Smooth muscle cell (in vitro differentiated cells): Measurements from ENCODE around the gene PCSK1N. TPM values are rescaled to one million over a fixed set of nuclear protein-coding genes. Genes with fewer than 3 reads are reported as not detected.

Experiments used
- DNase-seq: peaks from one replicate; lab custom pipeline; 2025; ENCODE audit not compliant: unreplicated experiment; lab: John Stamatoyannopoulos, UW
- H2AFZ ChIP-seq: fragments of 200-600 bp; sonication (generic); 2 replicates; pipeline ENCODE4 v1.6.0; 2016; ENCODE audit warnings: antibody characterized with exemption, low read depth, mild to moderate bottlenecking
- H3F3A ChIP-seq: fragments of 200-600 bp; sonication (generic); 2 replicates; pipeline ENCODE4 v1.6.0; 2017; ENCODE audit warnings: antibody characterized with exemption, low read depth
- H3K27ac ChIP-seq: fragments of 200-600 bp; sonication (generic); 2 replicates; pipeline ENCODE4 v1.5.1; 2016; ENCODE audit warnings: low read depth, mild to moderate bottlenecking
- H3K27me3 ChIP-seq: fragments of 200-600 bp; sonication (generic); 2 replicates; pipeline ENCODE4 v1.6.1; 2016; ENCODE audit warnings: low read depth, mild to moderate bottlenecking
- H3K36me3 ChIP-seq: fragments of 200-600 bp; sonication (generic); 2 replicates; pipeline ENCODE4 v1.5.1; 2016; ENCODE audit warnings: low read depth
- H3K4me1 ChIP-seq: fragments of 200-600 bp; sonication (generic); 2 replicates; pipeline ENCODE4 v1.5.1; 2016; ENCODE audit warnings: low read depth
- H3K4me2 ChIP-seq: fragments of 200-600 bp; sonication (generic); 2 replicates; pipeline ENCODE4 v1.6.0; 2016; ENCODE audit warnings: mild to moderate bottlenecking
- H3K4me3 ChIP-seq: fragments of 200-600 bp; sonication (generic); 2 replicates; pipeline ENCODE4 v1.5.1; 2016; ENCODE audit warnings: mild to moderate bottlenecking
- H3K79me2 ChIP-seq: fragments of 200-600 bp; sonication (generic); 2 replicates; pipeline ENCODE4 v1.6.0; 2016; ENCODE audit warnings: low read depth, mild to moderate bottlenecking
- H3K9ac ChIP-seq: fragments of 200-600 bp; sonication (generic); 2 replicates; pipeline ENCODE4 v1.6.0; 2016; ENCODE audit warnings: low read depth
- H3K9me3 ChIP-seq: fragments of 200-600 bp; sonication (generic); replicated peaks from 2 replicates; pipeline ENCODE4 v1.5.1; 2016; ENCODE audit warnings: low read depth
- H4K20me1 ChIP-seq: fragments of 200-600 bp; sonication (generic); 2 replicates; pipeline ENCODE4 v1.6.0; 2016; ENCODE audit warnings: low read depth
- CTCF ChIP-seq: fragments of 200-600 bp; sonication (generic); IDR thresholded peaks from 2 replicates; pipeline ENCODE4 v1.5.1; 2017; ENCODE audit warnings: borderline replicate concordance, mild to moderate bottlenecking, antibody characterized with exemption; ENCODE audit not compliant: insufficient read depth, poor library complexity, severe bottlenecking
- WGBS: methylation state at CpG from one replicate; pipeline ENCODE4 v1.1.7; 2016; ENCODE audit warnings: low lambda C conversion rate; 5-methylcytosine and 5-hydroxymethylcytosine counted together
- polyA plus RNA-seq: library from polyadenylated mRNA; unstranded; fragments of >200 nt; fragmentation: Nextera tagmentation; extraction: Ambion mirVana; gene quantifications from 2 replicates; pipeline ENCODE4 v1.2.1, GENCODE V29; 2016
- total RNA-seq: library from RNA; depleted of rRNA; stranded (reverse); fragments of >200 nt; gene quantifications from 2 replicates; pipeline ENCODE4 v1.2.3, GENCODE V29; 2014

The PCSK1N gene
- total and polyA plus RNA-seq, 2 experiments from 2014 or later, result 11.6 to 14.4 TPM

GRCh38 chrX:48785540-48786214 is 49.7 kb downstream of the PCSK1N start:
- H3K4me2 ChIP-seq, result no peak overlapping the region
- no peaks in the 10 kb centered on the region for H3K27me3 ChIP-seq
- H3K27ac ChIP-seq, result no peak overlapping the region
- H3K79me2 ChIP-seq, result no peaks in the 10 kb centered on the region
- WGBS, result 83% methylated on average over 16 of the region's 16 CpGs
- no peak for DNase-seq
- no peaks in the 10 kb centered on the region for H3K4me1 ChIP-seq
- H3K9ac ChIP-seq, result no peak overlapping the region
- H3K4me3 ChIP-seq, result no peak overlapping the region
- H3K9me3 ChIP-seq, result no peaks in the 10 kb centered on the region
- H3K36me3 ChIP-seq, result no peaks in the 10 kb centered on the region
- no peak for TF ChIP-seq CTCF
- no peak overlapping the region for H2AFZ ChIP-seq
- no peaks in the 10 kb centered on the region for H3F3A ChIP-seq
- H4K20me1 ChIP-seq, result no peaks in the 10 kb centered on the region

GRCh38 chrX:48785186-48785539 is 50.2 kb downstream of the PCSK1N start:
- H3K9ac ChIP-seq, result no peak overlapping the region
- 100% methylated on average over 1 of the region's 1 CpG for WGBS
- no peak overlapping the region for H3K4me3 ChIP-seq

GRCh38 chrX:48784726-48785125 is 50.7 kb downstream of the PCSK1N start:
- Histone ChIP-seq H3F3A (no peaks in the 10 kb centered on the region), H4K20me1 (no peaks in the 10 kb centered on the region), H3K27me3 (no peaks in the 10 kb centered on the region), H3K4me1 (no peaks in the 10 kb centered on the region), H3K79me2 (no peaks in the 10 kb centered on the region), H3K4me3 (no peak overlapping the region), H3K9ac (no peak overlapping the region), H3K27ac (no peak overlapping the region), H2AFZ (no peak overlapping the region), H3K9me3 (no peaks in the 10 kb centered on the region), H3K4me2 (no peak overlapping the region), H3K36me3 (no peaks in the 10 kb centered on the region)
- no peak for DNase-seq
- WGBS, result 68% methylated on average over 3 of the region's 3 CpGs
- no peak for TF ChIP-seq CTCF

More at GRCh38 chrX:48785186-48785539, 50.2 kb downstream of the PCSK1N start:
- no peak for DNase-seq
- Histone ChIP-seq H3K27me3 (no peaks in the 10 kb centered on the region), H3K27ac (no peak overlapping the region), H3K79me2 (no peaks in the 10 kb centered on the region), H3K4me2 (no peak overlapping the region), H3F3A (no peaks in the 10 kb centered on the region), H2AFZ (no peak overlapping the region), H3K36me3 (no peaks in the 10 kb centered on the region), H3K4me1 (no peaks in the 10 kb centered on the region), H3K9me3 (no peaks in the 10 kb centered on the region), H4K20me1 (no peaks in the 10 kb centered on the region)
- no peak for TF ChIP-seq CTCF

GRCh38 chrX:48782795-48783194 is 52.6 kb downstream of the PCSK1N start:
- Histone ChIP-seq H3K9me3 (no peaks in the 10 kb centered on the region), H3K4me2 (no peak overlapping the region), H4K20me1 (no peaks in the 10 kb centered on the region), H3K79me2 (no peaks in the 10 kb centered on the region), H3K27me3 (no peaks in the 10 kb centered on the region), H3K4me1 (no peaks in the 10 kb centered on the region), H3K27ac (no peak overlapping the region), H3K36me3 (no peaks in the 10 kb centered on the region), H3K4me3 (no peak overlapping the region), H2AFZ (no peak overlapping the region), H3F3A (no peaks in the 10 kb centered on the region), H3K9ac (no peak overlapping the region)
- 88% methylated on average over 11 of the region's 13 CpGs for WGBS
- no peak for DNase-seq
- TF ChIP-seq CTCF, result no peak
